Fibroblast of skin of back (primary cell): ENCODE data around the gene PATJ.

ENCODE experiments used
- DNase-seq: peaks from one replicate; pipeline ENCODE4 v3.0.0-alpha.2; 2013

The PATJ gene

DNA sequence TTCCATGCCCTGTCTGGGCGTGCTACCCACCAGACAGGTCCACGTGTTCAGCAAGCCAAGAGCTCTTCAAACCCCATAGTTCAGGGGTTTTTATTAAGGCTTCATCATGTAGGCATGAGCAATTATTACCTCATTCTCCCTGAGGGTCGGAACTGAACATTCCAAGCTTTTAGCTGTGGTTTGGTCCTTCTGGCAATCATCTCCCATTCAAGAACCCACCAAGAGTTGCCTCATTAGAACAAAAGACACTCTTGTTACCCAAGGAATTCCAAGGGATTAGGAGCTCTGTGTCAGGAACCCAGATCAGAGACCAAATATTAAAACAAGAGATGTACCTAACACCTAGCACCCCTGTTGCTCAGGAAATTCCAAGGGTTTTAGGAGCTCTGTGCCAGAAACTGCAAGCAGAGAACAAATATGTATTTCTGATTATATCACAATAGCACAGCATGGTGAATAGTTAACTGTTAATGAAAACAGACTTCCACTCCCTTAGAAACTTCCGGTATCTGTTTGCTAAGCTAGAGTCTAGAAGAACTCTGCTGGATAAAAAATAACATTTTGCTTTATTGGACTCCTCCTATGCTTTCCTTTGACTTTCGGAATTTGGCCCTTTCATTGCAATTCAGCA lies 251.2 kb downstream of the PATJ start:
- DNase-seq = peak; percentile 76

DNA sequence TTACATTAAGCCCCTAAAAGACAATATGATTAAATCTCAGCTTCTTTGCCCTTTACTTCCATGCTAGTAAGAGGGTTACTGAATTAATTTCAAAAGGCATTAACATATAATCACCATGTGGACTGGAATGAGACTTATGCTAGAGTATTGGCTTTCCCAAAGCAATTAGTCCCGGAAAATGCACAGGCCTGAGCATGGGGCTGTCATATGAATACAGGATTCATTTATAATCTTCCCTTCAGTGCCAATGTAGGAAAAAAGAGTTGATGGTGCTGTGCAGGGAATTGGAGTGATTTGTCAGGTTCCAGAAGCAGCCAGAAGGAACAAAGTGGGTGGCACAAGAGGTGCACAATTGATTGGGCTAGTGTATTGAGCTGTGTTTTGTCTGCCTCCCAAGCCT lies 253.4 kb downstream of the PATJ start:
- no peak for DNase-seq

DNA sequence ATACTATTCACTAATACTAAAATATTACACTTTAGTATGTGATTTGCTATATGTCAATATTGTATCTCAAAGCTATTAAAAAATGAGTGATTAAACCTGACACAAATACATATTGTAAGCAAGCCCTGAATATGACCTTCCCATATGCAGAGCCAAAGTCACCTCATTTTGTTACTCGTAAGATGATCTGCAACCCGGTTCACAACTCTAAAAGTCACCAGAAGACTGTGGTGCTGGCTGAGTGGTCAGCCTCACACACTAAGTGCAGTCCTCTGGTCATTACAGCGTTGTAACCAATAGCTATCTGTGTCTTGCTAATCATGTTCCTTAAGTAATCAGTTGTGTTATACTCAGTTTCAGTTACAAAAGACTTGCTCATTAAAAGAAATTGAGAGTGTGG lies 254.8 kb downstream of the PATJ start:
- DNase-seq = no peak

- no peak for DNase-seq
Measured at GRCh38 chr1:62003777-62004176, 261.5 kb downstream of the PATJ start.

DNA sequence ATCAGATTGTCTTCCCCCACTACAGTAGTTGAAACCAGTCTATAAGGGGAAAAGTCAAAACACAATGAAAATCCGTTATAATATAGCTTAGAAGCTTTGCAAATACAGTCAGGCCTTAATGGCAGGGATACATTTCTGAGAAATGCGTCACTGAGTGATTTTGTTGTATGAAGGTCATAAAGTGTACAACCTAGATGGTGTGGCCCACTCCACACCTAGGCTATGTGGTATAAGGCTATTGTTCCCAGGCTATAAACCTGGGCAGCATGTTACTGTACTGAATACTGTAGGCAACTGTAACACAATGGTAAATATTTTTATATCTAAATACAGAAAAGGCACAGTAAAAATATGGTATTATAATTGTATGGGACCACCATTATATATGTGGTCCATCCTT lies 264.4 kb downstream of the PATJ start:
- no peak for DNase-seq

DNA sequence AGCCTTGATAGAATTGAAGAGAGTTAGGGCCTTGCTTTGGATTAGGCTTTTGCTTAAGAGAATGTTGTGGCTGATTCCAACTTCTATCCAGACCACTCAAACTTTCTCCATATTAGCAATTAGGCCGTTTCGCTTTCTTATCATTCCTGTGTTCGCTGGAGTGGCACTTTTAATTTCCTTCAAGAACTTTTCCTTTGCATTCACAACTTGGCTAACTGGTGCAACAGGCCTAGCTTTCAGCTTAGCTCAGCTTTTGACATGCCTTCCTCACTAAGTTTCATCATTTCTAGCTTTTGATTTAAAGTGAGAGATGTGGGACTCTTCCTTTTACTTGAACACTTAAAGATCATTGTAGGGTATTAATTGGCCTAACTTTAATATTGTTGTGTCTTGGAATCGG lies 268.7 kb downstream of the PATJ start:
- no peak for DNase-seq

DNA sequence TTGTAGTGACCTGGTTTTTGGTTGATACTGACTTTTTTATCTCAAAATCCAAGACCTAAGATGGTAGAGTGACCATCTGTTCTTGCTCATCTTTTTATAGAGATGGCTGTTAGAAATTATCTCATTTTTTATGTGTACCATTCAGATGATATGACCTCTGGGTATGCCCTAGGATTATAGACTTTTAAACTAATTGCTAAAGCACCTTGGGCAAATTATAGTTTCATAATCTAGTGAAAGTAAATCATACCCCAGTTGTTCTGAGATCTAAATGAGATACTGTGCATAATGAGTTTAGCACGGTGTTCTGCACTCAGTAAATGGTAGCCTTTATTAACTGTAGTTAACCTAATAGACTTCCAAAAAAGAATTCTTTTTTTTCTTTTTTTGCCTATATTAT lies 269.8 kb downstream of the PATJ start:
- no peak for DNase-seq

DNA sequence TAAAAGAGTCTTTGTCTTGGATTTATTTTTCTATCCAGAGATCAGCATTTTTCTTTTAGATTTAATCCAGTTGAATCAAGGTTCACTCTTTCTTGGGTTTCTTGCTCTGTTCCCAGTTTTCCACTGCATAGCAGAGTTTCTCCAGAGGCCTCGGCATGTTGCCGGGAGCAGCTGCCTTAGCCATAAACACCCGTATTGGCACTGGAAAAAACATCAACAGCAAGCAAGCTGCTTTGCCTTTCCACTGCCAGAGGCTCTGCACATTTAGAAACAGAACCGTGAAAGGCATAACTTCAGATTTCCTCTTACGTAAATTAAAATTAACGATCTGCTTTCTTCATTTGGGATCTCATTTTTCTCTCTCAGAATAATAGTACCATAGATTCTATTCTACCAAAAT lies 270.6 kb downstream of the PATJ start:
- DNase-seq = no peak

DNA sequence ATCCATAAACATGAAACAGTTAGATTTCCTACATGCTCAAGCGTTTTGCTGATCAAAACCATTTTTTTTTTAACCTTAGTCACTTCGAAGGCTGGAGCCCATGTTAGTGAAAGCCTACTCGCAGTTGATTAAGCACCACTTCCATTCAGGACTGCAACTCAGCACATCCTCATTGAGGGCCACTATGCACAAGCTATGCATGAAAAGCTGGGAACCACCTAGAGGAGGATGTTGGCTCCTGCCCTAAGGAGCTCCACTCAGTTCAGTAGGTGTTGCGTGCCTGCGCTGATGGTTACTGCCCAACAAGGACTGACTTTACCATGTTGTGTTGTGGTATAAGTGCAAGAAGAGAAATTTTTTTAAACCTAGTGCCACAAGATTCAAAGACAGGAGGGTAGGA lies 271.0 kb downstream of the PATJ start:
- DNase-seq = no peak

DNA sequence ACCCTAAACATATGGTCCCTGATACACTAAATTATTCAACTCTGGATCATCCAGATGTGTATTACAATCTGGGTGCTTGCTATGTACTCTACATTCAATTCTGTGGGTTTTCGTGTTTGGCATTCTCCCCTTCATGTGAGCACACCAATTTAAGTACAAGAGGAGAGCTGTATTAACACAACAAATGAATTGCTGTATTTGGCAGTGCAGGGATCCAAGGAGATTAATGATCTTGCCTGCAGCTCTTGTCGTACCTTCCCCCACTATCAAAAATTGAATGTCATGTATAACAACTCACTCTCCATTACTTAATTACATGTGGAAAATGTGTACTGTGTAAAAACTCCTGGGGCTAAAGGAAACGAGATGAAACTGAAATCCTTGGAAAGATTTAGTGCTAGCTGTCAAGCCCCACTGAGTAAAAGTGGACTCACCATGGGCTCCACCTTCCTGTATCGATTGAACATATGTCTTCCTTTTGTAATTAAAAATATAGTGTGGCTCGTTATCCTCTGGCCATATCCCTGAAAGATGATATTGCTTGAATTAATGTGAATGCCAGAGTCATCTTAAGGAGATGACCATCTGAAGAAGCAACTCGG lies 280.2 kb downstream of the PATJ start:
- no peak for DNase-seq

- no peak for DNase-seq
Measured at GRCh38 chr1:62024690-62025089, 282.4 kb downstream of the PATJ start.

GRCh38 chr1:62025154-62025553 lies 282.9 kb downstream of the PATJ start:
- DNase-seq = no peak

- DNase-seq = no peak
Measured at GRCh38 chr1:62025892-62026291, 283.6 kb downstream of the PATJ start.

GRCh38 chr1:62029704-62030103 lies 287.4 kb downstream of the PATJ start:
- DNase-seq = no peak

DNA sequence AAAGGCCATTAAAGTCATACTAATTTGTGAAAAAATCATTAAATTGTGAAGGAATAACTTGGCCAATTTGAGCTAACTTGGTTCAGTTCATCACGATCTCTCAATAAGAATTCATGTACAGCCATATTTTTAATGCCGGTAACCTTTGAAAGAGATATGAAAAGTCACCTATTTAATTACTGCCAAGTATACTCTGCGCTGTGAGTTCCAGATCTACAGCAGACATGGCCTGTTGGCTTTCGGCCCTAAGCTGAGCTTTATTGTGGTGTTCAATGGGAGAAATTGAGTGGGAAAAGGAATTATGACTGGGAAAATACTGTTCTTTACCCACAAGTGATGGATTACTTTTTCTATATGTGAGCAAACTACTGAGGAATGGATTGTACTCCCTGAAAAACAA lies 292.5 kb downstream of the PATJ start:
- DNase-seq = no peak

DNA sequence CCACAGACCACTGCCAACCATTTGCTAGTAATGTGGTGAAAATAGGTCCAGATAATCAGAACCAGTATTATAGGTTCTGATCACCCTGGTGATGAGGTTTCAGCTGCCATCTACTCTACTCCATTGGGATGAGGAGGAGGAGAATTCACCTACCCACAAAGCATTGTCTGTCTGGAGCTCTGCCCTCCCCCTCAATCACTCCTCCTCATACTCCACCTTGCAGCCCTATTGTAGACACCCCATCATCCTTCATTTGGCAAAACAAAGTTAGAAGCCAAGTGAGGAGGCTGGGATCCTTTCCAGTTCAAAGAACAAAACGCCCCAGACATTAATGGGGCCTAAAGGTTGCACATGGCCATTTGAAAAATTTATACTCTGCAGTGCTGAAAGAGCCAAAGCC lies 295.0 kb downstream of the PATJ start:
- DNase-seq = no peak

DNA sequence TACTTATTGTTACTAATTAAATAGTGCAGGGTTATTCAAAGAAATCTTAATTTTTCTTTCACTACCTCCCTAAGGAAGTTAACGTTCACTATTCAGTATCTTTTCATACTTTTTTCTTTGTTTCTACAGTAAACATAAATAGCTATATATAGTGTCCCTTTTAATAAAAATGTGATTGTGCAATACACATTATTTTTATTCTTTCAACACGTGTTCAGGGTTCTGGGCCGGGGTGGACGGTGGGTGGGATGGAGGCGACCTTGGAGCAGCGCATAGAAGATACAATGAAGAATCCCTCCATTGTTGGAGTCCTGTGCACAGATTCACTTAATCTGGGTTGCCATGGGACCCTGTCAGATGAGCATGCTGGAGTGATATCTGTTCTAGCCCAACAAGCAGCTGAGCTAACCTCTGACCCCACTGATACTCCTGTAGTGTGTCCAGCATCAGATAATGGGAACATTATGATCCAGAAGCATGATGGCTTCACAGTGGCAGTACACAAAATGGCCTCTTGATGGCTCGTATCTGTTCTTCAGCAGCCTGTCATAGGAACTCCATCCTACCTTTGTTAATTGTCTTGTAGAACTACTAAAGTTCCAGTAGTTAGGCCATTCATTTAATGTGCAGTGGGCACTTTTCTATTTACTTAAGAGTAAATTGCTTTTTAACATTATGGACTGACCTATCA lies 296.5 kb downstream of the PATJ start:
- DNase-seq = no peak

GRCh38 chr1:62040450-62040849 lies 298.2 kb downstream of the PATJ start:
- no peak for DNase-seq

- DNase-seq = no peak
Measured at GRCh38 chr1:62040973-62041372, 298.7 kb downstream of the PATJ start.

GRCh38 chr1:62043154-62043553 lies 300.9 kb downstream of the PATJ start:
- no peak for DNase-seq

GRCh38 chr1:62045574-62045973 lies 303.3 kb downstream of the PATJ start:
- peak; percentile 5 for DNase-seq

- no peak for DNase-seq
Measured at GRCh38 chr1:62046927-62047326, 304.6 kb downstream of the PATJ start.

GRCh38 chr1:62050165-62050564 lies 307.9 kb downstream of the PATJ start:
- DNase-seq = no peak

- DNase-seq = no peak
Measured at GRCh38 chr1:62052946-62053345, 310.7 kb downstream of the PATJ start.
